ENCODE measurements around the gene SYMPK. TPM values are rescaled to one million over a fixed set of nuclear protein-coding genes. Genes with fewer than 3 reads are reported as not detected.
"Not testable (repeated sequence)": the region's sequence is repeated elsewhere in the genome, so short reads cannot be mapped to it uniquely, and the experiment has no call there.

The SYMPK gene
- total and polyA plus RNA-seq, 7 experiments from 2014 or later, result 9.9 to 110 (median 84.2) TPM

DNA sequence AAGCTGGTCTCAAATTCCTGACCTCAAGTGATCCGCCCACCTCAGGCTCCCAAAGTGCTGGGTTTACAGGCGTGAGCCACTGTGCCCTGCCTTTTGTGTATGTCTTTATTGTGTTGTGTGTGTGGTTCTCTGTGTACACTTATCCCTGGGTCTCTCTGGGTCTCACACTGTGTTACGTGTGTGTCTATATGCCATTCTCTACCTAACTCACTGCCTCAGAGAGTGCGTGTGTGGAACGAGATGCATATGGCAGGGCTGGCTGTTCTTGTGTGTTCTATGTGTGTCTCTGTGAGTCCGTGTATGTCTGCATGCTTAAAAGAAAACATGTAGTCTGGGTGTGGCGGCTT is 11.6 kb upstream of the SYMPK start:
- peaks cover 9 to 32% (median 23%) of the 10 kb centered on the region in 5 donors for H3K27me3 Mint-ChIP-seq
- H3K4me1 Mint-ChIP-seq, result peaks cover 13 to 23% (median 18%) of the 10 kb centered on the region in 7 donors
- H3K27ac Mint-ChIP-seq, result no peak overlapping the region
- H3K4me3 Mint-ChIP-seq, result no peak overlapping the region
- no peak overlapping the region for H3K4me3 ChIP-seq (ENCODE audit: low read length)
- no peaks in the 10 kb centered on the region for H3K9me3 Mint-ChIP-seq
- H3K27me3 ChIP-seq (ENCODE audit: control insufficient read depth in 2 of 2, insufficient read depth in 2 of 2, low read length in 2 of 2), result no peaks in the 10 kb centered on the region
- no peak for ATAC-seq
- H3K4me1 ChIP-seq (ENCODE audit: control insufficient read depth in 2 of 2, insufficient read depth in 2 of 2, low read length in 2 of 2), result peaks cover 0 to 12% of the 10 kb centered on the region in 2 donors
- no peaks in the 10 kb centered on the region for H3K9me3 ChIP-seq (ENCODE audit: control insufficient read depth in 2 of 3, low read length in 3 of 3)
- no peak for DNase-seq
- CTCF ChIA-PET, result no interaction called here
- H3K36me3 Mint-ChIP-seq, result no peaks in the 10 kb centered on the region
- POLR2A ChIA-PET, result no interaction called here
- no peaks in the 10 kb centered on the region for H3K36me3 ChIP-seq (ENCODE audit: control insufficient read depth in 2 of 3, insufficient read depth in 3 of 3, low read length in 3 of 3)
- intact Hi-C loops (cut with micrococcal nuclease), result no loop called here
- no peak overlapping the region for H3K27ac ChIP-seq (ENCODE audit: low read depth, low read length)

DNA sequence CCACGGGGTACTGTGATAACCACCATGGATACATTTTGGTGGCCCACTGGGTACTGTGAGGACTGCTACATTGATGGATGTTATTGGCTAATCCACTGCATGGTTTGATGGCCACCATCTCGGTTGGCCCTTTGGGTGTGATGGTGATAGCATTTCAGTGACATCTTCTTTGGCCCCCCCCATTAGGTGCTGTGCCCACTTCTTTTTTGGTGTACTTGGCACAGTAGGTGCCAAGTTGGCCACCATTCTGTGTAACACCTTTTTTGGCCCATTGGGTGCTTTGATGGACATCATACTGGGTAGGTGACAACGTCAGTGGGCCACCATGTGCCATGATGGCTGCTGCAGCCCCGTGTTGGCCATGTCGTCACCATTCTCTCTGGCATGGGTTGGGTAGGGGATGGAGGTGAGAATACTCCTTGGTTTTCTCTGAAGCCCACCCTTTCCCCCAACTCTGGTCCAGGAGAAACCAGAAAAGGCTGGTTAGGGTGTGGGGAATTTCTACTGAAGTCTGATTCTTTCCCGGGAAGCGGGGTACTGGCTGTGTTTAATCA is 10.3 kb upstream of the SYMPK start:
- Histone ChIP-seq H3K27me3 (ENCODE audit: control insufficient read depth in 2 of 2, insufficient read depth in 2 of 2, low read length in 2 of 2) (no peaks in the 10 kb centered on the region), H3K9me3 (ENCODE audit: control insufficient read depth in 2 of 3, low read length in 3 of 3) (no peaks in the 10 kb centered on the region), H3K27ac (ENCODE audit: low read depth, low read length) (no peak overlapping the region), H3K4me1 (ENCODE audit: control insufficient read depth in 2 of 2, insufficient read depth in 2 of 2, low read length in 2 of 2) (peaks cover 0 to 12% of the 10 kb centered on the region in 2 donors), H3K4me3 (ENCODE audit: low read length) (no peak overlapping the region), H3K36me3 (ENCODE audit: control insufficient read depth in 2 of 3, insufficient read depth in 3 of 3, low read length in 3 of 3) (no peaks in the 10 kb centered on the region)
- H3K9me3 Mint-ChIP-seq, result no peaks in the 10 kb centered on the region
- H3K27ac Mint-ChIP-seq, result no peak overlapping the region
- H3K27me3 Mint-ChIP-seq, result peaks cover 8 to 26% (median 17%) of the 10 kb centered on the region in 5 donors
- no peak overlapping the region for H3K4me3 Mint-ChIP-seq
- intact Hi-C loops (cut with micrococcal nuclease), result no loop called here
- CTCF ChIA-PET, result no interaction called here
- POLR2A ChIA-PET, result no interaction called here
- ATAC-seq (no peak), DNase-seq (no peak)
- peaks cover 7 to 18% (median 14%) of the 10 kb centered on the region in 7 donors for H3K4me1 Mint-ChIP-seq
- H3K36me3 Mint-ChIP-seq, result no peaks in the 10 kb centered on the region

- Histone ChIP-seq H3K27ac (ENCODE audit: low read depth, low read length) (no peak overlapping the region), H3K27me3 (ENCODE audit: control insufficient read depth in 2 of 2, insufficient read depth in 2 of 2, low read length in 2 of 2) (no peaks in the 10 kb centered on the region), H3K4me1 (ENCODE audit: control insufficient read depth in 2 of 2, insufficient read depth in 2 of 2, low read length in 2 of 2) (peaks cover 0 to 12% of the 10 kb centered on the region in 2 donors), H3K9me3 (ENCODE audit: control insufficient read depth in 2 of 3, low read length in 3 of 3) (no peaks in the 10 kb centered on the region), H3K4me3 (ENCODE audit: low read length) (no peak overlapping the region), H3K36me3 (ENCODE audit: control insufficient read depth in 2 of 3, insufficient read depth in 3 of 3, low read length in 3 of 3) (no peaks in the 10 kb centered on the region)
- no peak for DNase-seq
- Mint-ChIP-seq H3K4me1 (peaks cover 7 to 10% (median 10%) of the 10 kb centered on the region in 7 donors), H3K27me3 (peaks cover 8 to 29% (median 10%) of the 10 kb centered on the region in 5 donors), H3K36me3 (no peaks in the 10 kb centered on the region), H3K27ac (no peak overlapping the region), H3K9me3 (no peaks in the 10 kb centered on the region), H3K4me3 (no peak overlapping the region)
- POLR2A ChIA-PET, result no interaction called here
- intact Hi-C loops (cut with micrococcal nuclease), result no loop called here
- no peak for ATAC-seq
- CTCF ChIA-PET, result no interaction called here
Measured at GRCh38 chr19:45872095-45872919, 9.4 kb upstream of the SYMPK start.

- H3K27me3 Mint-ChIP-seq, result peaks cover 2 to 31% (median 5%) of the 10 kb centered on the region in 5 donors
- no peaks in the 10 kb centered on the region for H3K27me3 ChIP-seq (ENCODE audit: control insufficient read depth in 2 of 2, insufficient read depth in 2 of 2, low read length in 2 of 2)
- no peak for ATAC-seq
- ChIA-PET POLR2A (no interaction called here), CTCF (no interaction called here)
- H3K4me1 ChIP-seq (ENCODE audit: control insufficient read depth in 2 of 2, insufficient read depth in 2 of 2, low read length in 2 of 2), result no peaks in the 10 kb centered on the region
- H3K4me3 Mint-ChIP-seq, result no peak overlapping the region
- H3K27ac ChIP-seq (ENCODE audit: low read depth, low read length), result no peak overlapping the region
- no peak overlapping the region for H3K27ac Mint-ChIP-seq
- intact Hi-C loops (cut with micrococcal nuclease), result no loop called here
- no peak for DNase-seq
- no peaks in the 10 kb centered on the region for H3K36me3 Mint-ChIP-seq
- H3K4me3 ChIP-seq (ENCODE audit: low read length), result no peak overlapping the region
- H3K9me3 Mint-ChIP-seq, result no peaks in the 10 kb centered on the region
- H3K36me3 ChIP-seq (ENCODE audit: control insufficient read depth in 2 of 3, insufficient read depth in 3 of 3, low read length in 3 of 3), result no peaks in the 10 kb centered on the region
- no peaks in the 10 kb centered on the region for H3K9me3 ChIP-seq (ENCODE audit: control insufficient read depth in 2 of 3, low read length in 3 of 3)
- peaks cover 0 to 2% (median 0%) of the 10 kb centered on the region in 7 donors for H3K4me1 Mint-ChIP-seq
Measured at GRCh38 chr19:45870798-45871197, 7.9 kb upstream of the SYMPK start.

GRCh38 chr19:45867241-45867640 is 4.3 kb upstream of the SYMPK start:
- Mint-ChIP-seq H3K27me3 (peaks cover 6 to 42% (median 21%) of the 10 kb centered on the region in 5 donors), H3K4me1 (peaks cover 11 to 19% (median 13%) of the 10 kb centered on the region in 7 donors)
- H3K9me3 Mint-ChIP-seq; H3K36me3 Mint-ChIP-seq; ATAC-seq; H3K27me3 ChIP-seq (ENCODE audit: control insufficient read depth in 2 of 2, insufficient read depth in 2 of 2, low read length in 2 of 2); H3K4me3 ChIP-seq (ENCODE audit: low read length); H3K9me3 ChIP-seq (ENCODE audit: control insufficient read depth in 2 of 3, low read length in 3 of 3); H3K27ac Mint-ChIP-seq; DNase-seq; H3K27ac ChIP-seq (ENCODE audit: low read depth, low read length); H3K36me3 ChIP-seq (ENCODE audit: control insufficient read depth in 2 of 3, insufficient read depth in 3 of 3, low read length in 3 of 3); H3K4me3 Mint-ChIP-seq; POLR2A ChIA-PET: not testable (repeated sequence)
- CTCF ChIA-PET, result interaction anchor here (0.6 kb wide), 1 partner anchor 187 kb away, joined by 3 read pairs; no protein-coding TSS in a partner anchor
- intact Hi-C loops (cut with micrococcal nuclease), result loop anchor here in 1 of 2 donors (10.0 kb wide), 1 partner anchor 988 kb away; the partner anchor contains the start of gene AP2S1
- H3K4me1 ChIP-seq (ENCODE audit: control insufficient read depth in 2 of 2, insufficient read depth in 2 of 2, low read length in 2 of 2), result peaks cover 9 to 11% of the 10 kb centered on the region in 2 donors

GRCh38 chr19:45866400-45867176 is 3.6 kb upstream of the SYMPK start:
- intact Hi-C loops (cut with micrococcal nuclease), result loop anchor here in 1 of 2 donors (10.0 kb wide), 1 partner anchor 988 kb away; the partner anchor contains the start of gene AP2S1
- ChIA-PET CTCF (interaction anchor here (0.6 kb wide), 1 partner anchor 186 kb away, joined by 3 read pairs; no protein-coding TSS in a partner anchor), POLR2A (no interaction called here)
- no peak overlapping the region for H3K27ac ChIP-seq (ENCODE audit: low read depth, low read length)
- Mint-ChIP-seq H3K27me3 (peaks cover 6 to 42% (median 21%) of the 10 kb centered on the region in 5 donors), H3K36me3 (peaks cover 0 to 1% (median 0%) of the 10 kb centered on the region in 5 donors), H3K9me3 (no peaks in the 10 kb centered on the region), H3K27ac (no peak overlapping the region), H3K4me1 (peaks cover 14 to 25% (median 19%) of the 10 kb centered on the region in 7 donors), H3K4me3 (no peak overlapping the region)
- ATAC-seq (no peak), DNase-seq (no peak)
- H3K4me1 ChIP-seq (ENCODE audit: control insufficient read depth in 2 of 2, insufficient read depth in 2 of 2, low read length in 2 of 2), result peaks cover 12 to 15% of the 10 kb centered on the region in 2 donors
- no peak overlapping the region for H3K4me3 ChIP-seq (ENCODE audit: low read length)
- no peaks in the 10 kb centered on the region for H3K9me3 ChIP-seq (ENCODE audit: control insufficient read depth in 2 of 3, low read length in 3 of 3)
- peaks cover 0 to 4% of the 10 kb centered on the region in 2 donors for H3K27me3 ChIP-seq (ENCODE audit: control insufficient read depth in 2 of 2, insufficient read depth in 2 of 2, low read length in 2 of 2)
- H3K36me3 ChIP-seq (ENCODE audit: control insufficient read depth in 2 of 3, insufficient read depth in 3 of 3, low read length in 3 of 3), result peaks cover 0 to 4% (median 0%) of the 10 kb centered on the region in 3 experiments
